ENCODE results near the gene ACVRL1. TPM values are rescaled to one million over a fixed set of nuclear protein-coding genes. Genes with fewer than 3 reads are reported as not detected.

Gene ACVRL1
- polyA plus RNA-seq, 1 experiment: 13.1 TPM

DNA sequence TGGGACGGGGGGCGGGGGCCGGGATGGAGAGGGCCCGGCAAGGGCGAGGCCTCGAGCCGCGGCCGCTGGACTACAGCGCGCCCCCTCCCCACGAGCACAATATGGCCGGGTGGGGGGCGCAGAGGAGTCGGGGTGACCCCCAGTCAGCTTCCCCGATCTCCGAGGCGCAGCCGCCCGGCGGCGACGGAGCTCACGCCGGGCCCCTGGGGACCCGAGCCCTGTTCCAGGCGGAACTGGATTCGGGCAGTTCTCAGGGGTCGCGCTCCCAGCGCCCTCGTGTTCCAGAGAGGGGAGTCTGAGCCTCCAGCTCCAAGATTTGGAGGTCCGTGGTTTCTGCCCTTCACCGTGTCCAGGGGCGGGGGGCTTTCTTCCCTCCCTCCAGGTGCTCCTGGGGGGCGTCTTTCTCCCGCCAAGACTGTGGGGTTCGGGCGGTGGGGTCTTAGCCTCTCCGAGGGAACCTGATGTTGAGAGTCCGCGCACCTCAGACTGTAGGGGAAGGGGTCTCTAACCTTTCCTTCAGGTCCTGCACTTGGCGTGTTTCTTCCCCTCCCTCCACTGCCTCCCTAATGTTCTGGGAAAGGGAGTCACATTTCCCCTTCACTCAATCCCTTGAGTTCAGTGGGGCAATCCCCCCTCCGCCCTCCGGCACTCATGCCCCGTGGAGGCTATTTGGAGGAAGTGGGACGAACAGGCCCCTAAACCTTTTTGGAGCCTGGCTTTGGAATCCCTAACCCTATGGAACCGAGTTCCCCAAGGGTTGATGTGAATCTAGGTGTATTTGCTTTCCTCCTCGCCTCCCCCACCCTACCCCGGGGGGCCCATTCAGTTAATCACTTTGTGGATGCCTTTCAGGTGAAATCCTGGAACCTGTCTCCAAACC lies 44.8 kb downstream of the ACVRL1 start:
- TF ChIP-seq, protein P1, sequence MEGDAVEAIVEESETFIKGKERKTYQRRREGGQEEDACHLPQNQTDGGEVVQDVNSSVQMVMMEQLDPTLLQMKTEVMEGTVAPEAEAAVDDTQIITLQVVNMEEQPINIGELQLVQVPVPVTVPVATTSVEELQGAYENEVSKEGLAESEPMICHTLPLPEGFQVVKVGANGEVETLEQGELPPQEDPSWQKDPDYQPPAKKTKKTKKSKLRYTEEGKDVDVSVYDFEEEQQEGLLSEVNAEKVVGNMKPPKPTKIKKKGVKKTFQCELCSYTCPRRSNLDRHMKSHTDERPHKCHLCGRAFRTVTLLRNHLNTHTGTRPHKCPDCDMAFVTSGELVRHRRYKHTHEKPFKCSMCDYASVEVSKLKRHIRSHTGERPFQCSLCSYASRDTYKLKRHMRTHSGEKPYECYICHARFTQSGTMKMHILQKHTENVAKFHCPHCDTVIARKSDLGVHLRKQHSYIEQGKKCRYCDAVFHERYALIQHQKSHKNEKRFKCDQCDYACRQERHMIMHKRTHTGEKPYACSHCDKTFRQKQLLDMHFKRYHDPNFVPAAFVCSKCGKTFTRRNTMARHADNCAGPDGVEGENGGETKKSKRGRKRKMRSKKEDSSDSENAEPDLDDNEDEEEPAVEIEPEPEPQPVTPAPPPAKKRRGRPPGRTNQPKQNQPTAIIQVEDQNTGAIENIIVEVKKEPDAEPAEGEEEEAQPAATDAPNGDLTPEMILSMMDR (IDR thresholded peaks at IDR 0.05; ENCODE audit: insufficient read depth, low read depth, low read length): no peak
- ChIA-PET POLR2A (no interaction called here), CTCF (interaction anchor here (6.5 kb wide), 1 partner anchor 28 kb away, joined by 31 read pairs; no protein-coding TSS in a partner anchor)
- Histone ChIP-seq H3K4me3 (ENCODE audit: low read depth, low read length) (peak overlapping the region; percentile 86), H3K36me3 (ENCODE audit: control insufficient read depth, insufficient read depth, low read length) (no peaks in the 10 kb centered on the region; the same call in 1 of the 2 replicates), H3K27me3 (ENCODE audit: control insufficient read depth, insufficient read depth, low read length) (peaks cover 12% of the 10 kb centered on the region)
- DNase-seq (ENCODE audit: low read depth): no peak

DNA sequence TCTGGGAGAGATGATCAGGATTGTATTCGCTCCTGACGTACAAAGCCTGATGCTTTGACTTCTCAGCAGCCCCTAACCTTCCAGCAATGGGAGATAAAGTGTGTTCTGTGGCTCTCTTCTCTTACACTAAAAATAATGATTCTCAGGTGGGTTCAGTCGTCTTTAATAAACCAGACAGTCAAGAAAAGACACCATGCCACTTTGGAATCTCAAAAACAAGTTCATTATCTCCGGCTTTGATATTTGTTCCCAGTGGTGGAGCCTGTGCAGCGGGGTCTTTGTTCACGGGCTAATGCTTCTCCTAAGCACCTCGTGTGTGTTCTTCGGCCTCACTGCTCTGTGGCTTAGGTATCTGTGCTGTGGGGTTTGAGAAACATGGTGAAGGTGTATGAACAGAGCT lies 45.8 kb downstream of the ACVRL1 start:
- ChIA-PET POLR2A (no interaction called here), CTCF (no interaction called here)
- Histone ChIP-seq H3K27me3 (ENCODE audit: control insufficient read depth, insufficient read depth, low read length) (peaks cover 6% of the 10 kb centered on the region; the same call in 1 of the 2 replicates), H3K36me3 (ENCODE audit: control insufficient read depth, insufficient read depth, low read length) (no peaks in the 10 kb centered on the region; the same call in 1 of the 2 replicates), H3K4me3 (ENCODE audit: low read depth, low read length) (peak overlapping the region; percentile 86; the same call in 1 of the 2 replicates)
- TF ChIP-seq, protein P1 (IDR thresholded peaks at IDR 0.05; ENCODE audit: insufficient read depth, low read depth, low read length): no peak
- no peak for DNase-seq (ENCODE audit: low read depth)

DNA sequence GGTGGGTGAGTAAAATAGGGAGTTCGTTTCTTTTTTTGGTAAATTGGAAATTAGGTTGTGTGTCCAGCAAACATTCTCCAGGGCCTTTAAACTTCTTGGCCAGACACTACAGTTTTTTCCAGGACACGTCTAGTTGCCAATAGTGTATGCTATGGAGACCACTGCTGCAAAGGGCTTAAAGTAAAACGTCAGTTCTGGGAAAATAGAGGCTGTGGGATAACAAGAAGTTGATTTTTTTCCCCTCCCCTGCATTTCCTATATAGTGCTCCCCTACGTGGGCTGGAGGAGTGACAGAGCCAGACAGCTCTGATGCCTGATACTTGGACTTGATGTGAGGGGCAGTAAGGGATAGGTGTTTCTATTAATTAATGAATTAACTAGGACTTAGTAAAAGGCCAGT lies 46.6 kb downstream of the ACVRL1 start:
- ChIA-PET CTCF (interaction anchor here (1.5 kb wide), 1 partner anchor 35 kb away, joined by 3 read pairs; no protein-coding TSS in a partner anchor), POLR2A (no interaction called here)
- Histone ChIP-seq H3K27me3 (ENCODE audit: control insufficient read depth, insufficient read depth, low read length) (peaks cover 5% of the 10 kb centered on the region; the same call in 1 of the 2 replicates), H3K36me3 (ENCODE audit: control insufficient read depth, insufficient read depth, low read length) (no peaks in the 10 kb centered on the region; the same call in 1 of the 2 replicates), H3K4me3 (ENCODE audit: low read depth, low read length) (no peak overlapping the region)
- no peak for DNase-seq (ENCODE audit: low read depth)
- TF ChIP-seq, protein P1 (IDR thresholded peaks at IDR 0.05; ENCODE audit: insufficient read depth, low read depth, low read length): no peak

DNA sequence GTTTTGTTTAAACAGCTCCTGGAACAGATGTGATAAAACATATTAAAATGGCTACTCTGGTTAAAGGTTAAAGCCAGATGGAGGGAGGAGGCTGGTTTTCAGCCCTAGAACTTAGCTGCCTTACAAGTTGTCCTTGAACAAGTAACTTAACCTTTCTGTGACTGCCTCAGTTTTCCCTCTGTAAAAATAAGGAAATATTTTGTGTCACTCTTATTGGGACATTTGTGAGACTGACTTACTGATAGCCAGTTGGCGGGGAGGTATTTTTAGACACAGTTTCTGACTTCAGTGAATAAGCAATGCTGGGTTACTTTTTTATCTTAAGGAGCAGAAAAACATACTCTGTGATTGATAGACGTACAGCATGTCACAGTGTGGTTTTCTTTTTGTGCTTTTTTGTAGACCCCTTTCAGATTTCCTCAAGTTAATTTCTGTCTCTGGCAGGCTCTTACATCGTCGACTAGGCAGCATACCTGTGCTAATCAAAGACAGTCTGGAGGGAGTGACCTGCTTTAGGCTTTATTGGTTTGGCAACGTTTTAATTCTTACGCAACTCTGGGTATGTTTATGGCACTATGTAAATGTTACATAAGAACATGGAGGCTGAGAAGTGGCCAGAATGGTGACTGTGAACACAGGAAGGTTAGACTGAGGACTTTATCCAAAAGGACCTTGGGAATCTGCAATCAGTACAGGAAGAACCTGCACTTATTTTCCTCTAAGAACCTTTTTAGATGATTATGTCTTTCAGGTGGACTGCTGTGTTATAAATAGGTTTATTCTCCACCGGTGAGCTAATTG lies 47.5 kb downstream of the ACVRL1 start:
- TF ChIP-seq, protein P1 (IDR thresholded peaks at IDR 0.05; ENCODE audit: insufficient read depth, low read depth, low read length): no peak
- DNase-seq (ENCODE audit: low read depth): no peak
- POLR2A ChIA-PET: no interaction called here
- no peaks in the 10 kb centered on the region; the same call in 1 of the 2 replicates for H3K36me3 ChIP-seq (ENCODE audit: control insufficient read depth, insufficient read depth, low read length)
- 0 out of 2 replicates have a peak, but pooled peaks cover 2% of the 10 kb centered on the region for H3K27me3 ChIP-seq (ENCODE audit: control insufficient read depth, insufficient read depth, low read length)
- CTCF ChIA-PET: interaction anchor here (1.5 kb wide), 1 partner anchor 34 kb away, joined by 3 read pairs; no protein-coding TSS in a partner anchor
- H3K4me3 ChIP-seq (ENCODE audit: low read depth, low read length): no peak overlapping the region

DNA sequence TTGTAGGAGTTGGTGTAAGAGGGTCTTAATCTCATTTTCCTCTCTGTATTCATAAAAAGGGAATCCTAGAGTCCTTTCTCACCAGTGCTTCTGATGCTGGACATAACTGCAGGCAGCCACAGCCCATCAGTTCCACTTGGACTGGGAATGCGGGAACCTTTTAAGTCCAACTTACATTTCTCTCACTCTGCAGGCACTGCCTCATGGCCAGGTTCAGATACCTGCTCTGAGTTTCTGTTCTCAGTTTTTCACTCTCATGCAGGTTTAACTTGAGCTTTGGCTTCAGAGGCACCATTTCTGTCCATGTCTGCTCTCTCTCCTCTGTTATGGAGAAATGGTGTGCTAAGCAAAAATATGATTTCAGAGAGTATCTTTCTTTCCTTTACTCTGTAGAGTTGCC lies 48.4 kb downstream of the ACVRL1 start:
- TF ChIP-seq, protein P1 (IDR thresholded peaks at IDR 0.05; ENCODE audit: insufficient read depth, low read depth, low read length): no peak
- H3K36me3 ChIP-seq (ENCODE audit: control insufficient read depth, insufficient read depth, low read length): peaks cover 3% of the 10 kb centered on the region; the same call in 1 of the 2 replicates
- no peak overlapping the region for H3K4me3 ChIP-seq (ENCODE audit: low read depth, low read length)
- ChIA-PET POLR2A (no interaction called here), CTCF (no interaction called here)
- H3K27me3 ChIP-seq (ENCODE audit: control insufficient read depth, insufficient read depth, low read length): no peaks in the 10 kb centered on the region
- DNase-seq (ENCODE audit: low read depth): no peak

Measured in BJ (cell line).